PC-9 (cell line): ENCODE results near the gene TSPAN11. TPM values are rescaled to one million over a fixed set of nuclear protein-coding genes. Genes with fewer than 3 reads are reported as not detected.

Source experiments
- BruUV-seq: library from RNA; stranded (reverse); fragments of 400-500 nt; replicated peaks from 2 replicates; lab custom pipeline; 2021; lab: Mats Ljungman, UMichigan
- CTCF ChIA-PET: fragments of 300-600 bp; sonication (Branson Sonifier 250); formaldehyde crosslinking; loops from one replicate; lab custom pipeline; 2022; ENCODE audit warnings: antibody characterized with exemption; lab: Charles Lee
- POLR2A ChIA-PET: fragments of 300-600 bp; sonication (Branson Sonifier 250); formaldehyde crosslinking; loops from one replicate; lab custom pipeline; 2022; ENCODE audit warnings: antibody characterized with exemption; ENCODE audit not compliant: unreplicated experiment; lab: Charles Lee
- DNase-seq, 2 experiments: peaks; one replicate each; pipeline versions ENCODE4 v3.0.0 to v3.0.0-alpha.2; 2015 to 2022; ENCODE audit warnings: mixed read lengths in 1 of 2
- H2AFZ ChIP-seq: fragments of 200-600 bp; sonication (generic); 2 replicates; pipeline ENCODE4 v1.8.1; 2017; ENCODE audit warnings: antibody characterized with exemption
- H3F3A ChIP-seq: fragments of 200-600 bp; sonication (generic); 2 replicates; pipeline ENCODE4 v1.8.1; 2017; ENCODE audit warnings: antibody characterized with exemption, mild to moderate bottlenecking, low read depth; ENCODE audit not compliant: insufficient read depth
- H3K27ac ChIP-seq: fragments of 200-600 bp; sonication (generic); 2 replicates; pipeline ENCODE4 v1.6.1; 2016; ENCODE audit warnings: mixed run types
- H3K27me3 ChIP-seq: fragments of 200-600 bp; sonication (generic); 2 replicates; pipeline ENCODE4 v1.6.1; 2016; ENCODE audit warnings: low read depth, mixed run types; ENCODE audit not compliant: insufficient read depth
- H3K36me3 ChIP-seq: fragments of 200-600 bp; sonication (generic); 2 replicates; pipeline ENCODE4 v1.6.1; 2016; ENCODE audit warnings: low read depth, mixed run types
- H3K4me1 ChIP-seq: fragments of 200-600 bp; sonication (generic); replicated peaks from 2 replicates; pipeline ENCODE4 v1.6.1; 2016; ENCODE audit warnings: mixed run types; ENCODE audit not compliant: insufficient read depth
- H3K4me2 ChIP-seq: fragments of 200-600 bp; sonication (generic); 2 replicates; pipeline ENCODE4 v1.6.1; 2017; ENCODE audit warnings: mixed run types
- H3K4me3 ChIP-seq: fragments of 200-600 bp; sonication (generic); 2 replicates; pipeline ENCODE4 v1.6.1; 2016; ENCODE audit warnings: mixed run types
- H3K79me2 ChIP-seq: fragments of 200-600 bp; sonication (generic); 2 replicates; pipeline ENCODE4 v1.6.1; 2017; ENCODE audit warnings: low read depth, mixed run types
- H3K9me2 ChIP-seq: fragments of 200-600 bp; sonication (generic); 2 replicates; pipeline ENCODE4 v1.8.1; 2017; ENCODE audit warnings: mild to moderate bottlenecking; ENCODE audit not compliant: insufficient read depth
- H3K9me3 ChIP-seq: fragments of 200-600 bp; sonication (generic); 2 replicates; pipeline ENCODE4 v1.8.1; 2016; ENCODE audit warnings: low read depth; ENCODE audit not compliant: insufficient read depth
- H4K20me1 ChIP-seq: fragments of 200-600 bp; sonication (generic); 2 replicates; pipeline ENCODE4 v1.8.1; 2017; ENCODE audit not compliant: insufficient read depth
- EZH2 ChIP-seq: fragments of 200-600 bp; sonication (generic); IDR thresholded peaks from 2 replicates; pipeline ENCODE4 v1.8.0; 2017; ENCODE audit warnings: antibody characterized with exemption, low read depth
- intact Hi-C: fragments of 100-400 bp; cut with micrococcal nuclease; formaldehyde crosslinking; loops from one replicate; pipeline ENCODE4 v1.10.0; 2022; ENCODE audit not compliant: unreplicated experiment
- total RNA-seq: library from RNA; stranded (reverse); gene quantifications from 2 replicates; pipeline ENCODE4 v1.2.3, GENCODE V29; 2021
- TF ChIP-seq, protein P1 (sequence below): fragments of 200-600 bp; sonication (generic); conservative IDR thresholded peaks from 2 replicates; pipeline ENCODE4 v1.6.1; 2017; ENCODE audit warnings: mixed run types, antibody characterized with exemption, mild to moderate bottlenecking, moderate library complexity

The TSPAN11 gene
- total RNA-seq, 1 experiment from 2014 or later, result not detected

DNA sequence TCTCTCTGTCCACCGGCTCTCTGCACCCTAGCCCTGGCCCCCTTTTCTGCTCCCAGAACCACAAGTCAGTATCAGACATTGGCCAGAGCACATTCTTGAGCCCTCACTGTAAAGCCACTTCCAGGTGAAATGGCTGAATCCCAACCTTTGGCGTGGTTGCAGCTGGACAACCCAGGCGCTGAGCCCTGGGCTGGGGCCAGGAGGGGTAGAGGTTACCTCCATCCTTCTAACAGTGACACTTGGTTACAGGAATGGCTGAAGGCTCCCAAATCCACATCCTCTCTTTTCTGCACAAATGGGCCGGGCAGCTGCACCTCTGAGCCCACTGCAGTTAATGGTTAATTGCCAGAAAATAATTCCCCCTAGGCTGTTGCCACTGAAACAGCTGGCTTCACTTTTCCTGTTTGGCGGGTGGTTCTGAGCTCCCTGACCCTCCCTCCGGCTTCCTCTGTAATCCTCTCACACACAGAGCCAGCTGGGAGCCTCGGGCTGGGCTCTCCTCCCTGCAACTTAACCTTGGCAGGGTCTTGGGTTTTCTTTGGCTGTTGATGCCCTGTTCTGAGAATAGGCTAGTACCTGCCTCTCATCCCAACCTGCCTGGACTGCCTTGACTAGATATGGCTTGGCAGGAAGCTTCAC lies 44.1 kb downstream of the TSPAN11 start:
- Histone ChIP-seq H3K4me1 (peaks cover 32% of the 10 kb centered on the region), H3F3A (peaks cover 9% of the 10 kb centered on the region; the same call in 1 of the 2 replicates), H3K4me3 (no peak overlapping the region), H3K27ac (no peak overlapping the region), H3K9me2 (no peaks in the 10 kb centered on the region), H3K27me3 (no peaks in the 10 kb centered on the region), H3K79me2 (no peaks in the 10 kb centered on the region), H4K20me1 (no peaks in the 10 kb centered on the region), H2AFZ (no peak overlapping the region), H3K9me3 (no peaks in the 10 kb centered on the region), H3K36me3 (no peaks in the 10 kb centered on the region), H3K4me2 (peak overlapping the region; percentile 24)
- CTCF ChIA-PET, result interaction anchor here (0.7 kb wide), 2 partner anchors 92 to 1319 kb away, joined by 4 to 6 read pairs; no protein-coding TSS in a partner anchor
- POLR2A ChIA-PET, result no interaction called here
- intact Hi-C loops, result loop anchor here (5.0 kb wide), 1 partner anchor 118 kb away; no protein-coding TSS in a partner anchor
- no TSS peak for BruUV-seq
- TF ChIP-seq EZH2, result no peak
- TF ChIP-seq, protein P1, sequence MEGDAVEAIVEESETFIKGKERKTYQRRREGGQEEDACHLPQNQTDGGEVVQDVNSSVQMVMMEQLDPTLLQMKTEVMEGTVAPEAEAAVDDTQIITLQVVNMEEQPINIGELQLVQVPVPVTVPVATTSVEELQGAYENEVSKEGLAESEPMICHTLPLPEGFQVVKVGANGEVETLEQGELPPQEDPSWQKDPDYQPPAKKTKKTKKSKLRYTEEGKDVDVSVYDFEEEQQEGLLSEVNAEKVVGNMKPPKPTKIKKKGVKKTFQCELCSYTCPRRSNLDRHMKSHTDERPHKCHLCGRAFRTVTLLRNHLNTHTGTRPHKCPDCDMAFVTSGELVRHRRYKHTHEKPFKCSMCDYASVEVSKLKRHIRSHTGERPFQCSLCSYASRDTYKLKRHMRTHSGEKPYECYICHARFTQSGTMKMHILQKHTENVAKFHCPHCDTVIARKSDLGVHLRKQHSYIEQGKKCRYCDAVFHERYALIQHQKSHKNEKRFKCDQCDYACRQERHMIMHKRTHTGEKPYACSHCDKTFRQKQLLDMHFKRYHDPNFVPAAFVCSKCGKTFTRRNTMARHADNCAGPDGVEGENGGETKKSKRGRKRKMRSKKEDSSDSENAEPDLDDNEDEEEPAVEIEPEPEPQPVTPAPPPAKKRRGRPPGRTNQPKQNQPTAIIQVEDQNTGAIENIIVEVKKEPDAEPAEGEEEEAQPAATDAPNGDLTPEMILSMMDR, result no peak
- DNase-seq, result peak; percentile 70 to 76

DNA sequence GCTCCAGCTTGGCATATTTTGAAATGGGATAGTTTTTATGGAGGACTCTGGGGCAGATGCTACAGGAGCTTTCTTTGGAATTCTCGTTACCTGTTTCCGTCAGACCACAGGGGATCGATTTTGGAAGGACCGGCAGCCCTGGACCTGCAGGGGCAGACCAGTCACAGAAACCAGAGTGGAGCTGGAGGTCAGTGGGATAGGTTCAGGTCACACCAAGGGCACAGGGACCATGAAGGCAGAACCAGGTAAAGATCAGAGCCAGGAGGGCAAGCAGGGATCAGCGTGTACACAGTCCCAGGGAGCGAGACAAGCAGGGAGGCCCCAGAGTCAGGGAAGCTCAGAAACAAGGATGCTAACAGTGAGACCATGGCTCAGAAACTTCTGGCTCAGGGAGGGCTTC lies 45.5 kb downstream of the TSPAN11 start:
- BruUV-seq, result no TSS peak
- POLR2A ChIA-PET, result no interaction called here
- Histone ChIP-seq H4K20me1 (no peaks in the 10 kb centered on the region), H3K4me3 (no peak overlapping the region), H3K36me3 (no peaks in the 10 kb centered on the region), H3K4me2 (no peak overlapping the region), H3K9me2 (no peaks in the 10 kb centered on the region), H3K27me3 (no peaks in the 10 kb centered on the region), H2AFZ (no peak overlapping the region), H3F3A (peaks cover 9% of the 10 kb centered on the region; the same call in 1 of the 2 replicates), H3K79me2 (no peaks in the 10 kb centered on the region), H3K27ac (no peak overlapping the region), H3K9me3 (no peaks in the 10 kb centered on the region), H3K4me1 (peaks cover 32% of the 10 kb centered on the region)
- intact Hi-C loops, result loop anchor here (5.0 kb wide), 1 partner anchor 120 kb away; no protein-coding TSS in a partner anchor
- DNase-seq, result no peak
- CTCF ChIA-PET, result no interaction called here
- TF ChIP-seq, protein P1, result no peak
- no peak for TF ChIP-seq EZH2

DNA sequence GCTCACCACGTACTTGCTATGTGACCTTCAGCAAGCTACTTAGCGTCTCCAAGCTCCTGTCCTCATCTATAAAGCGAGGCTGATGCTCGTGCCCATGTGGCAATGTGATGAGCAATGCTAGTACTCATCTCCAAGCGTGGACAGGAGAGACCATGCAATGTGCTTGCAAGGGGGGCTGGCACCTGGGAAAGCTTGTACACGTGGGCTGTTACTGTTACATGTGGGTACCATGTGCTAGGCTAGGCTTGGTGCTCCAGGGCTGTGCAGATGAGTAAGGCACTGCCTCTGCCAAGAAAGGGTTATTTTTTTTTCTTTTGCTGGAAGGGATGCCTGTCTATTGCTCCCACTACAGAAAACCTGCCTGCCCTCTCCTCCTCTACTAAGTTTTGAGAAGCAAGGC lies 46.6 kb downstream of the TSPAN11 start:
- Histone ChIP-seq H3K9me3 (no peaks in the 10 kb centered on the region), H3F3A (peaks cover 9% of the 10 kb centered on the region; the same call in 1 of the 2 replicates), H3K4me1 (peaks cover 32% of the 10 kb centered on the region), H3K36me3 (no peaks in the 10 kb centered on the region), H3K4me3 (no peak overlapping the region), H4K20me1 (no peaks in the 10 kb centered on the region), H3K79me2 (no peaks in the 10 kb centered on the region), H3K4me2 (no peak overlapping the region), H3K27me3 (no peaks in the 10 kb centered on the region), H2AFZ (no peak overlapping the region), H3K27ac (no peak overlapping the region), H3K9me2 (no peaks in the 10 kb centered on the region)
- TF ChIP-seq, protein P1, result no peak
- no peak for TF ChIP-seq EZH2
- POLR2A ChIA-PET, result no interaction called here
- no TSS peak for BruUV-seq
- intact Hi-C loops, result loop anchor here (5.0 kb wide), 1 partner anchor 121 kb away; no protein-coding TSS in a partner anchor
- no peak for DNase-seq
- CTCF ChIA-PET, result no interaction called here
